Skin epidermis (tissue), 12 donors: ENCODE results near the gene CLNK.
"Not testable (repeated sequence)": the region's sequence is repeated elsewhere in the genome, so short reads cannot be mapped to it uniquely, and the experiment has no call there.

Source experiments
- H3K27ac ChIP-seq, 21 experiments: fragments of 200-600 bp; sonication (generic) in 11 of 21; one replicate each; pipeline ENCODE4 v1.5.0; 2020; ENCODE audit warnings: mild to moderate bottlenecking in 3 of 21, inconsistent platforms in 2 of 21, moderate library complexity in 2 of 21
- H3K4me3 ChIP-seq, 7 experiments: fragments of 200-600 bp; sonication (generic) in 2 of 7; one replicate each; pipeline ENCODE4 v1.5.0; 2020; ENCODE audit warnings: inconsistent platforms in 2 of 7, mild to moderate bottlenecking in 2 of 7, moderate library complexity in 1 of 7

The CLNK gene

DNA sequence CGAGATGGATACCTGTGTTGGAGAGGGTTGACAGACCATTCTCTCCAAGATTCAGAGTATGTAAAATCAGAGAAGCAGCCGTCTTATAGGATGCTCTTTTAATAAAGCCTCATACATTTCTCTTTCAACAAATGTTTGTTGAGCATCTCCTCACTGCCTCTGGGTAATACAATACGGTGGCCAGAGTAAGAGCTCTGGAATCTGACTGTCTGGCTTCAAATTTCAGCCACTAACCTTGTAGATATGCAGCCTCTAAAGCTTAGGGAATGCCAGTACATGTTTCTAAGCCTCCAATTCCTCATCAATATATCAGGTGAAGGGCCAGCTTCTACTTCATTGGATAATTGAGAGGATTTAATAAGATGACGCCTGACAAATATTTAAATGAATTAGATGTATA, 61.3 kb downstream of the CLNK start:
- no peak overlapping the region for H3K27ac ChIP-seq
- no peak overlapping the region for H3K4me3 ChIP-seq

DNA sequence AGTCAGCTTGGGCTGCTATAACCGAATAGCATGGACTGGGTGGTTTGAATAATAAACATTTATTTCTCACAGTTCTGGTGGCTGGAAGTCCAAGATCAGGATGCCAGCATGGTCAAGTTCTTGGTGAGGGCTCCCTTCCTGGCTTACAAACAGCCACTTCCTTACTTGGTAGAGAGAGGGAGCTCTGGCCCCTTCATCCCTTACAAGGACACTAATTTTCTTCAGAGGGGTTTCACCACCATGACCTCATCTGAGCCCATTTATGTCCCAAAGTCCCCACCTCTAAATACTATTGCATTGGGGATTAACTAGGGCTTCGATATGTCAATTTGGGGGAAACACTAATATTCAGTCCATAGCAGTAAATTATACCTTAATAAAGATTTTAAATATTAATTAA, 61.8 kb downstream of the CLNK start:
- H3K27ac ChIP-seq: no peak overlapping the region
- no peak overlapping the region for H3K4me3 ChIP-seq

DNA sequence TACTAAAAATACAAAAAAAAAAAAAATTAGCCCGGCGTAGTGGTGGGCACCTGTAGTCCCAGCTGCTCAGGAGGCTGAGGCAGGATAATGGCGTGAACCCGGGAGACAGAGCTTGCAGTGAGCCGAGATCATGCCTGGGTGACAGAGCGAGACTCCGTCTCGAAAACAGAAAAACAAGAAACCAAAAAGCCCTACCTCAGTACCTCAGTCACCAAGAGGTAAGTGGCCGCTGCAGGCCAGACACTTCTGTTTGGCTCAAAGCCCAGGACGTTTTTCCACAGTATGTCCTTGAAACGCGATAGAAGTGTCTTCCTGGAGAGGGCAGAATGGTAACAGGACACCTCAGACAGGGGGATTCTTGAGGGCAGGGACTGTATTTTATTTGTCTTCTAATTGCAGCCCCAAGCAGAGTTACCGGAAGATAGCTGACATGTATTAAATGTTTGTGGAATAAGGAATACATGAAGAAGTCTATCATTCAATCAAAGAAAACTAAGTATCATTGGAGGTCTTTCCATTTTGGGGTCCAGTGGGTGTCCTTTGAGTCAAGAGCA, 63.6 kb downstream of the CLNK start:
- Histone ChIP-seq H3K4me3 (no peak overlapping the region), H3K27ac (no peak overlapping the region)

DNA sequence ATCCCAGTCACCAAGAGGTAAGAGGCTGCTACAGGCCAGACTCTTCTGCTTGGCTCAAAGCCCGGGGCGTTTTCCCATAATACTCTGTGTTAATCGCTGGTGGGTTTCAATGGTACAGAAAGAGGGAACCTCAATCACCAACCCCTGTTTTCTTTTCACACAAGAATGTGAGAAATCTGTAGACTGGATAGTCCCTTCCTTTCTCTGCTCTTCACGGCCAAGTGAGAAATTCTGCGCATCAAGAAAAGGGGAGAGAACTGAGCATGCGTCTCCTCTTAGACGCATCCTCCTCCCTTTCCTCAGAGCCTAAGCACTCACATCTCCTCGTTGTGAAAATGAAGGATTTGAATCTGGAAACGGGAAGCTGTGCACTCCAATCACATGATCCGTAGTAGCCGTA, 64.7 kb downstream of the CLNK start:
- Histone ChIP-seq H3K27ac (no peak overlapping the region), H3K4me3 (no peak overlapping the region)

DNA sequence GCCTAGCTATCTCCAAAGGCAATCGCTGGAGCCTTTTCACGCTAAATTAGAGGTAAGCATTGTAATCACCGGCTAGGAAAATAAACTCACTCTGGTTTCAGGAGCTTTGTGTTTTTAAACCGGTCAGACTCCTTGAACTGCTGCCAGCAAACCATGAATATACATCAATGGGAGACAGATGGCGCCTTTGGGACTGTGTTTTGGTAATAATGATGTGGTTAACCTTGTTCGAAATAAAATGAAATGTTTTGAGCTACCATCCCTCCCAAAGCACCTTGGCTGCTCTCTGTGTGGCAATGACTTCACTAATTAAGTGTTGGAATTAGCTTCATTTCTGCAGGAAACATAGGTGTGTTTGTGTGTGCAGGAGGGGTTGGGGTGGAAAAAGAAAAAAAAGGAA, 65.3 kb downstream of the CLNK start:
- Histone ChIP-seq H3K4me3 (no peak overlapping the region), H3K27ac (no peak overlapping the region)

DNA sequence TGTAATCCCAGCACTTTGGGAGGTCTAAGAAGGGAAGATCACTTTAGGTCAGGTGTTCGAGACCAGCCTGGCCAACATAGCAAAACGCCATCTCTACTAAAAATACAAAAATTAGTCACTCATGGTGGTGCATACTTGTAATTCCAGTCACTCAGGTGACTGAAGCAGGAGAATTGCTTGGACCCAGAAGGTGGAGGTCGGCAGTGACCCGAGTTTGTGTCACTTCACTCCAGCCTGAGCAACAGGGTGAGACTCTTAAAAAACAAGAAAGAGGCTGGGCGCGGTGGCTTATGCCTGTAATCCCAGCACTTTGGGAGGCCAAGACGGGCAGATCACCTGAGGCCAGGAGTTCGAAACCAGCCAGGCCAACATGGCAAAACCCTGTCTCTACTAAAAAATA, 69.6 kb downstream of the CLNK start:
- not testable (repeated sequence) for H3K27ac ChIP-seq, H3K4me3 ChIP-seq

DNA sequence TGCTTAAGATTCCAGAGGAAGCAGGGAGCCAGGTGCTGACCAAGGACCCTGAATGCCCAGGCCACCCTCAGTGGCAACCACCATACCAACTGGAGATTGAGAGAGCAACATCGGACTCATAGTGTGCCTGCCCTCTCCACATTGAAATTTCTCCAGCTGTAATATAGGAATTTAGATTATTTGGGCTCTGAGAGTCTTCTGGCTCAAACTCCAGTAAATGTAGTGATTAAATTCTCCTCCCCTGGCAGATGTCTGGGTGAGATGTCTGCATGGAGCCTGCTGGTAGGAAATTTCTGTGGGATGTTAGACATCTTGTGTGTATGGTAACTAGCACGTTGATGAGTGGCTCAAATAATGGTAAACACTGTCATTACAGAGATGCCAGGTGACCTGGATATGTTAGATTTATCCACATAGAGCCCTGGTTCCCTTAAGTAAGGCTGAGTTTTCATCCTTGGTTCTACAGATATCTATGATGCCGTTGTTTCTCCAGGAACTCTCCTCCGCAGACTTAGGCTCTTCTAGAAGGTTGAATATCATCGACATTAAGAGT, 70.6 kb downstream of the CLNK start:
- Histone ChIP-seq H3K27ac (no peak overlapping the region), H3K4me3 (no peak overlapping the region)

DNA sequence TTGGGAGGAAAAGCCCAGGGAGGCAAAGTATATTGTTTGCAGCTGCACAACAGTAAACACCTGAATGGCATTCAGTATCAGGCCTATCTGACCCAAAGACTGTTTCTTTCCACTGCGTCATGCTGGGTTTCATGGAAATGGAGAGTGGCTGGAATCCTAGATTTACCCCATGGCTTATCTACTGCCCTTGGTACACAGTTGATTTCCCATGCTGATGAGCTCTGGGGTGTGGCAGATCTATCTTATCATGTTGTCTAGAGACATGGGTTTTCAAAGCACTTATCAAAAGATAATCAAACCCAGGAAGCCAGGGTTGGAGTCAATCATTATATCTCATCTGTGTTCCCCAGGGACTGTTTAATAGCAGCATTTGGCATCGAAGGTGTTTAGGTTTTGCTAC, 72.1 kb downstream of the CLNK start:
- Histone ChIP-seq H3K27ac (no peak overlapping the region), H3K4me3 (no peak overlapping the region)

DNA sequence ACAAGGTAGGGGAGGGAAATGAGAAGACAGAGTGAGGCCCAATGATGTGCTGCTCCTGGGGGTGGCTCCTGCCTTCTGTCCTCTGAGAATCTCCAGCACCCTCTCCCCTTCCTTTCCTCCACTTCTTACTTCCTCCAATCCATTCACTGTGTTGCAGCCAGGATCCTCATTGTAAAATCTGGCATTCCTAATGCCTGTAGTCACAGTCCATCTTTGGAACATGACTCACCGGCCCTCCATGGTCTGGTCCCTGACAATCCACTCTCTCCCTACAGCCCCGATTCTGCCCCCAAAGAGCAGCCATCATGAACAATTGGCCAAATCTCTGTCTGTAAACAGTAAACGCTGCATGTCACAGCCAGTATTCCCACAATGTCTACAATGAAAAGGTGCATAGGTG, 72.9 kb downstream of the CLNK start:
- H3K4me3 ChIP-seq: no peak overlapping the region
- no peak overlapping the region for H3K27ac ChIP-seq

DNA sequence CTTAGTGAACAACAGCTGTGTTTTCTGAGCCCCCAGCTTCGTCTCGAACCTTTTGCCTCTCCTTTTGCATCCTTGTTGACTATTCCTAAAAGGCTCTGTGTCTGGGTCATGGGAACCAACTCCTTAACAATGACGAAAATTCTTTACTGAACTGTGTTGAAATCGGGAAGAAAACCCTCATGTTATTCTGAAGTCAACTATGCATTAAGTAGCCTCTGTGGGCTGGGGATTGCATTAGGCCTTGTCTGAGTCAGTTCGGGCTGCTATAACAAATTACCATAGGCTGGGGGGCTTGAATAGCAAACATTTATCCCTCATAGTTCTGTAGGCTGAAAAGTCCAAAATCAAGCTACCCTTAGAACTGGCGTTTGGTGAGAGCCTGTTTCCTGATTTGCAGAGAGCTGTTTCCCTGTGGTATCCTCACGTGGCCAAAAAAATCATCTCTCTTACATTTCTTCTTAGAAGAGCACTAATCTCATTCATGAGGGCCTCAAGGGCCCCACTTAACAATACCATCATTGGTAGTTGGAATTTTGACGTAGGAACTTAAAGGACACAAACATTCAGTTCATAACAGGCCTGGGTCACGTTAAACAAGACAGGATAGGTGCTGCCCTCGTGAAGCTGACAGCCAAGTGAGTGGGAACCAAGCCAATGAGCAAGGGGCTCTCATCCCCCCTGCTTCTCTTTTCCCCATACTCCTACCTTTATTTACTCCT, 75.9 kb downstream of the CLNK start:
- H3K27ac ChIP-seq: no peak overlapping the region
- no peak overlapping the region for H3K4me3 ChIP-seq

DNA sequence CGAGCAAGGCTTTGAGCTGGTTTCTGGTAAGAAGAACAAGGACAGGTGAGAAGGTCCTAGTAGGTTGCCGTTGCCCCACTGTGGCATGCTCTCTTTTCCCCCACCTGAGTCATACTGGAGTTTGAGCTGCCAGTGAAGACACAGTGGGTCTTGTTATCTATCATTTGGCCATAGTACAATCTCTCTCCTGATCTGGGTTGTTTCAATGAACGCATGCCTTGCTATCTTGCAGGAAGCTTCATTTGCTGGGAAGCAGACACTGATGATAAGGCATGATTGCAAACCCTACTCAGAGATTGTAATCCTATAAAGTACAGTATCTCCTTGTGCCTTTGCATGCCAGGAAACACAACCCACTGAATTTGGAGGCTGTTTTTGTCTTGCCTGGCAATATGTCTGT, 77.4 kb downstream of the CLNK start:
- H3K27ac ChIP-seq: no peak overlapping the region
- no peak overlapping the region for H3K4me3 ChIP-seq

DNA sequence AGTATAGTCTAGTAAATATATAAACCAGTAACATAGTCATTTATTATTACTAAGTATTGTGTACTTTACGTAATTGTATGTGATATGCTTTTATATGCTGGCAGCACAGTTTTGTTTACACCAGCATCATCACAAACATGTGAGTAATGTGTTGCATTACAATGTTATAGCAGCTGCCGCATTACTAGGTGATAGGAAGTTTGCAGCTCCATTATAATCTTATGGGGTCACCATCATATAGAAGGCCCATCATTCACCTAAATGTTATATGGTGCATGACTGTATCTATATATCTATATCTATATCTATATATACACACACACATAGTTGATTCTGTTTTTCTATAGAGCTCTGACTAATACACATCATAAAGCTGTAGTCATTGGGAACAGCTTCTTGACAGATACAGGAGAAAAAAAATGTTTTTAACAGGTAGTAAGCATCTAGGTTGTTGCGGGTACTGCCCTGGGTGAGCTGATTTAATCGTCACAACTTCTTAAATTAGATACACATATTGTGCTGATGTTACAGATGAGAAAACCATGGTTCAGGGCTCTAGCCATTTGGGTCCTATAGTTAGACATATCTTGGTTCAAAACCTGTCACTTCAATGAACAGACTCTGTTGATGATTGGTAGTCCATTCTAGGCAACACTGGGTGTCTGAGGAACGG, 77.9 kb downstream of the CLNK start:
- no peak overlapping the region for H3K27ac ChIP-seq
- no peak overlapping the region for H3K4me3 ChIP-seq

DNA sequence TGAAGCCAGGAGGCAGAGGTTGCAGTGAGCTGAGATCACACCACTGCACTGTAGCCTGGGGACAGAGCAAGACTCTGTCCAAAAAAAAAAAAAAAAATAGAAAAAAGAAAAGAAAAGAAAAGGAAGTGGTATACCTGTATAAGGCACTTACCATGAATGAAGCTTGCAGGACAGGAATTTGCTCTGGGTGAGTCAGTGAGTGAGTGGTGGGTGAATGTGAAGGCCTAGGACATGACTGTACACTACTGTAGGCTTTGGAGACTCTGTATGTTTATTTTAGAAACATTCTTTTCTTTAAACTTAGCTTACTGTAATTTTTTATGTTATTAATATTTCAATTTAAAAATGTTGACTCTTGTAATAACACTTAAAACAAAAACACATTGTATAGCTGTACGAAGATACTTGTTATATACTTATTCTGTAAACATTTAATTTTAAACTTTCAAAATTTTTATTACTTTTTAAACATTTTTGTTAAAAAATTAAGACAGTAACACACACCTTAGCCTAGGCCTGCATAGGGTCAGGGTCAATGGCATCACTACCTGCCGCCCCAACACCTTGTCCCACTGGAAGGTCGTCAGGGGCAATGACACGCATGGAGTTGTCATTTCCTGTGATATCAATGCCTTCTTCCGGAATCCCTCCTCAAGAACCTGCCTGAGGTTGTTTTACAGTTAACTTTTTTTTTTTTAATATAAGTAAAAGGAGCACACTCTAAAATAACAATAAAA, 78.7 kb downstream of the CLNK start:
- no peak overlapping the region for H3K4me3 ChIP-seq
- H3K27ac ChIP-seq: no peak overlapping the region

DNA sequence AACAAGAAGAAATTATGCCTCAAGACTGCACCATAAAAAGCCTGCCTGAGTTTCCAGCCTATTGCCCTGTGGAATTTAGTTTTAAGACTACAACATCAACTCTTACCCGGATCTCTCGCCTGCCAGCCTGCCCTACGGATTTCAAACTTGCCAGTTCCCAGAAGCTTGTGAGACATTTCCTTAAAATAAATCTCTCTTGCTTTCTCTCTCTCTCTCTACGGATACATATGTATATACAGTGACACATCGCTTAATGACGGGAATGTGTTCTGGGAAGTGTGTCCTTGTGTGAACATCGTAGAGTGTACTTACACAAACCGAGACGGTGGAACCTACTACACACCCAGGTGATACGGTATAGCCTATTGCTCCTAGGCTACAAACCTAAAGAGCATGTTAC, 79.5 kb downstream of the CLNK start:
- Histone ChIP-seq H3K4me3 (no peak overlapping the region), H3K27ac (no peak overlapping the region)

DNA sequence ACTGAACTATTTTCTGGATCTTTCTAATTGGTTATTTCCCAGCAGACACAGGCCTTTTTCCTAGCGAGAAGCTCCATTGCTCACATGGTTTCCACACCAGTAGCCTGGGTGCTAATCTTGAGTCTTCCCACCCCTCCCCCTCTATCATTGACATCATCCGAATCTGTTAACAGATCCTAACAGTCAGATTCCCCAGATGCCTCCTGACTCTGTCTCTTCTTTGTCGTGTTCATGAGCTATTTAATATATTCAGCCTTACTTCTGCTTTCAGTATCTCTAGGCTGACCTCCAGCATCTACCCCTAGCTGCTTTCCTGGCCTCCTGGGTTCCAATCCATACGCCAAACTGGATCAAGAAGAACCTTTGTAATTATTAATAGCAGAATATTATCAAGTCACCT, 85.0 kb downstream of the CLNK start:
- Histone ChIP-seq H3K27ac (no peak overlapping the region), H3K4me3 (no peak overlapping the region)

DNA sequence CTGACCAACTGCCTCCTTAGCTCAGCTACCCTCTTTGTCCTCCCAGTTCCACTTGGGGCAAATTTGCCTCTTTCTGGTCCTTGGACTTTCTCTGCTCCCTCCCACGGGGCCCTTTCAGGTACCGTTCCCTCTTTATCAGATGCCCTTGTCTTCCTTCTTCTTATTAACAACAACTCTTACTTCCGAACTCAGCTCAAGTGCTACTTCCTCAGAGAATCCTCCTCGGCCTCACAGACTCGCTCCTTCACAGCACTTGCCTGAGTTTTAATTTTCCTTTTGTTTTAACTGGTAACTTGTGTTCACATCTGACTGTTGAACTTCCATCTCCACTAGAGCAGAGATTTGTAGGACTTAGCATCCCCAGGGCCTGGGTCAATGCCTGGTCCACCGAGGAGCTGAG, 85.7 kb downstream of the CLNK start:
- Histone ChIP-seq H3K27ac (no peak overlapping the region), H3K4me3 (no peak overlapping the region)

DNA sequence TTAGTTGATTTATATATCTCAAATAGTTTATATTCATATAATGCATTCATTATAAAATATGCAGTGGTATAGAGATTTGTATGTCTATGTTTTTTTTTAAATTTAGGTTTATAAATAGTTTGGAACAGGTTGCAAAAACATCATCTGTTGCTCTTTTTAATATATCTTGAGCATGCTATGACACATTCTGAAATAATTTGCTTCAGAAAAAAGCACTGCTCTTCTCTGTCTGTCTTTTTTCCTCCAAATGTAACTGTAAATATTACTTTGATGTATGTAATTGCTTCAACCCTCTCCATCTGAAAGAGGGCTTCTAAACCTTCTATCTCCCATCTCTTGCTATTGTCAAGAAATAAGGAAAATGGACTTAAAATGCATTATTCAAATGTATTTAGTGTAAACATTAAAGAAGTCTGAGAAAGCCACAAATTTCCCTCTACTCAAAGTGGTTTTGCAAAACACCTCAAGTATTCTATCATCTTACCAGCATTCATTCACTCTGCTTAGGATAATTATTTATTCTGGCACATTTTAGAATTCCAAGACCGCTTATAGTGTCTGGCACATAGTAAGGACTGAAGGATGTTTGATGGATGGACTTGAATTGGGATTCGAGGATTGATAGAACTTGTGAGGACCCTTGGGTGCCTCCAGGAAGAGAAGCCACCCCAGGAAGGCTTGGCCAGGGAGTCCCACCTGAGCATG, 87.8 kb downstream of the CLNK start:
- Histone ChIP-seq H3K27ac (no peak overlapping the region), H3K4me3 (no peak overlapping the region)

DNA sequence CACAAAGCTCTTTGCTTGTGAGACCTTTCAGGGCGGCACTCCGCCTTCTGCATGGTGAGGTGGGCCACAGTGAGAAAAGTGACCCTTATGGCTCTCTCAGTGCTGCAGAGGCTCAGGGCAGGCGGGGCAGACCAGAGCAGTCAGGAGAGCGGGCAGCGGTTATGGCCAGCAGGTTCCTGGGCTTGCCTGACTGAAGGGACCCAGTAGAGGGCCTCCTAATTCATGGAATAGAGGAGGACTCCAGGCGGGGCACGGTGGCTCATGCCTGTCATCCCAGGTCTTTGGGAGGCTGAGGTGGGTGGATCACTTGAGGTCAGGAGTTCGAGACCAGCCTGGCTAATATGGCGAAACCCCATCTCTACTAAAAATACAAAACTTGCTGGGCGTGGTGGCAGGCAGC, 91.4 kb downstream of the CLNK start:
- H3K27ac ChIP-seq: no peak overlapping the region
- H3K4me3 ChIP-seq: no peak overlapping the region

DNA sequence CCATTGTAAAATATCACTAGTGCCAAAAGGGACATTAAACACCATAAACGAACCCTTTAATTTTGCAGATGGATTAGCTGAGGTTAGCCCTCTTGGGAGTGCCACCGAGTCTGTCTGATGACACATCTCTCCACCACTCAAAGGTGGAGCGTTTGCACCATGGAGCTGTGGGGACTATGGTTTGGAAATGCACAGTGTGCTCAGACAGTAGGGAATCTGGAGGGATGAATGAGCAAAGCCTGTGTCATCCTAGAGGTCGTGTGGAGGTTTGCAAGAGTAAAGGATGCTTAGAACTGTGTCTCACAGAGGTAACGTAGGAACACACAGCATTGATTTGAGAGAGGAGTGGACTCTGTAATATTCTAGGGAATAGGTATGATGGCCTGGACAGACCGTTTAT, 93.7 kb downstream of the CLNK start:
- H3K27ac ChIP-seq: no peak overlapping the region
- no peak overlapping the region for H3K4me3 ChIP-seq

DNA sequence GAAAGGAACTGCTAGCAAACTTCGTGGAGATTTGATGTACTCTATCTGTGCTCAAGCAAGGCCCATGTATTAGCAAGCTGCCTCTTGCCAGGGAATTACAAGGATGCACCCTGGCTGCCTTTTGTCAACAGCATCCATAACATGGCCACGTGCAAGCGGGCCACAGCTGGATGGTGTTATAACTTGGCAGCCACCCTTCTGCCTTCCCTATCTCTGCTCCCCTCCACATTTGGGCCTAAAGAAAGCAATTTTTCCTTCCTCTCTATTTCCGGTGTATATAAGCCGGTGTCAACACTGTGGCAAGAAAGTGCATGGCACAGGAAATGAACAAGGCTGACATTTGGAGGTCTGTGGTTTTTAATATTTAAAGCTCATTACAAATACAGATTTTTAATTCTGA, 94.8 kb downstream of the CLNK start:
- no peak overlapping the region for H3K4me3 ChIP-seq
- H3K27ac ChIP-seq: no peak overlapping the region
